Measurements from ENCODE around the gene HSPA1B. TPM values are rescaled to one million over a fixed set of nuclear protein-coding genes. Genes with fewer than 3 reads are reported as not detected.

The HSPA1B gene
- total and polyA plus RNA-seq, 2 of the 4 experiments (the other 2 are of a cell fraction) = 61.1 to 93.6 TPM

- Histone ChIP-seq H3K4ac (ENCODE audit: low read depth, low read length) (no peak overlapping the region), H3K23ac (ENCODE audit: low read depth, low read length) (peak overlapping the region; percentile 62; the same call in 1 of the 2 replicates), H2AK9ac (replicated peaks; ENCODE audit: low read depth, low read length, poor library complexity) (no peak overlapping the region), H3K4me2 (ENCODE audit: low read depth, low read length) (peak overlapping the region; percentile 94), H3K27me3 (ENCODE audit: control insufficient read depth, insufficient read depth, low read length) (no peaks in the 10 kb centered on the region), H4K20me1 (ENCODE audit: insufficient read depth, low read length) (peaks cover 55% of the 10 kb centered on the region), H4K5ac (ENCODE audit: low read depth, low read length) (no peak overlapping the region), H3K9ac (ENCODE audit: low read depth, low read length) (peak overlapping the region; percentile 45; the same call in 1 of the 2 replicates), H3K79me1 (ENCODE audit: low read depth in 1 of 2, low read length in 2 of 2) (peaks cover 22 to 43% of the 10 kb centered on the region in 2 experiments; a peak in 3 of 4 replicates), H2BK15ac (ENCODE audit: low read depth, low read length) (no peak overlapping the region), H3K14ac (replicated peaks; ENCODE audit: low read depth, low read length) (peak overlapping the region; percentile 2), H3K4me3 (ENCODE audit: insufficient read depth, low read depth, low read length) (peak overlapping the region; percentile 93), H3K4me1 (ENCODE audit: control insufficient read depth, insufficient read depth, low read length) (peaks cover 11% of the 10 kb centered on the region), H3K36me3 (ENCODE audit: control insufficient read depth, insufficient read depth, low read length) (peaks cover 43% of the 10 kb centered on the region), H2AFZ (replicated peaks; ENCODE audit: low read length, poor library complexity) (no peak overlapping the region), H3K18ac (ENCODE audit: low read depth, low read length) (no peak overlapping the region), H2BK20ac (ENCODE audit: low read depth, low read length) (no peak overlapping the region), H2BK120ac (ENCODE audit: low read depth, low read length) (no peak overlapping the region), H3K56ac (ENCODE audit: extremely low read depth, insufficient read depth, low read length) (no peak overlapping the region), H3K9me1 (ENCODE audit: insufficient read depth, low read length) (peaks cover 7% of the 10 kb centered on the region), H2AK5ac (ENCODE audit: low read depth, low read length) (no peak overlapping the region; the same call in 1 of the 2 replicates), H4K91ac (ENCODE audit: insufficient read depth, low read depth, low read length) (no peak overlapping the region), H3K27ac (ENCODE audit: insufficient read depth, low read length) (no peak overlapping the region), H3K9me3 (ENCODE audit: control insufficient read depth, insufficient read depth, low read length) (no peaks in the 10 kb centered on the region), H4K8ac (ENCODE audit: low read depth in 2 of 2, low read length in 2 of 2) (no peak overlapping the region), H2BK5ac (ENCODE audit: low read depth, low read length, poor library complexity, severe bottlenecking) (no peak overlapping the region)
- DNase-seq = no peak
- in situ Hi-C loops (cut with MboI; ENCODE audit: low sequenced_read_pairs) = loop anchor here (10.0 kb wide), 2 partner anchors 153 to 293 kb away; partner anchors contain the start of genes ATP6V1G2, DDX39B, LY6G5C and NFKBIL1
- intact Hi-C loops (cut with micrococcal nuclease) = no loop called here
- no peak for ATAC-seq (ENCODE audit: low read depth)
- ChIA-PET POLR2A (ENCODE audit: unreplicated experiment) (interaction anchor here (0.7 kb wide), 1 partner anchor 19 kb away, joined by 3 read pairs; no protein-coding TSS in a partner anchor), CTCF (no interaction called here)
- no CpG with 5 or more reads among the region's 1 CpG for WGBS, 2 experiments (ENCODE audit: extremely low coverage in 2 of 2, insufficient read length in 1 of 2)
- BruUV-seq (replicated peaks) = no TSS peak
- TF ChIP-seq CTCF (conservative IDR thresholded peaks at IDR 0.05; ENCODE audit: low read depth, low read length) (no peak), SMC3 (IDR thresholded peaks at IDR 0.05; ENCODE audit: low read depth, low read length) (no peak), USF2 (IDR thresholded peaks at IDR 0.05; ENCODE audit: low read depth, low read length) (no peak), BHLHE40 (IDR thresholded peaks at IDR 0.05; ENCODE audit: low read depth, low read length) (no peak), RAD21 (IDR thresholded peaks at IDR 0.05; ENCODE audit: low read length) (no peak), MXI1 (IDR thresholded peaks at IDR 0.05; ENCODE audit: borderline replicate concordance, low read depth, low read length) (no peak), NFE2L2 (IDR thresholded peaks at IDR 0.05; ENCODE audit: low read depth, low read length) (no peak), CHD1 (IDR thresholded peaks at IDR 0.05; ENCODE audit: low read depth, low read length) (no peak), MAFK (IDR thresholded peaks at IDR 0.05; ENCODE audit: low read depth, low read length) (no peak), CEBPB (IDR thresholded peaks at IDR 0.05; ENCODE audit: low read depth, low read length) (no peak), RCOR1 (IDR thresholded peaks at IDR 0.05; ENCODE audit: insufficient replicate concordance, low read length) (no peak)
- dilution Hi-C loops (cut with HindIII; ENCODE audit: low sequenced_read_pairs, unreplicated experiment) = no loop called here
Observed at GRCh38 chr6:31837369-31838113, 10.0 kb downstream of the HSPA1B start.

Data from IMR-90 (cell line).